Effector memory CD4-positive, alpha-beta T cell (primary cell): Measurements from ENCODE around the gene TSPEAR.
A peak's percentile ranks its signal among the peaks of the same experiment; 100 is the strongest.
"Not testable (repeated sequence)": the region's sequence is repeated elsewhere in the genome, so short reads cannot be mapped to it uniquely, and the experiment has no call there.

Experiments
- DNase-seq, 3 donors: peaks; one replicate each; pipeline ENCODE4 v3.0.0-alpha.2; 2020
- H3K27ac ChIP-seq: 2 replicates; pipeline ENCODE4 v1.7.0; 2013; ENCODE audit warnings: mild to moderate bottlenecking, low read length, moderate library complexity; ENCODE audit not compliant: insufficient read depth, poor library complexity, severe bottlenecking
- H3K27me3 ChIP-seq: replicated peaks from 2 replicates; pipeline ENCODE4 v1.7.0; 2013; ENCODE audit warnings: mild to moderate bottlenecking, low read length; ENCODE audit not compliant: insufficient read depth, control insufficient read depth, poor library complexity, severe bottlenecking
- H3K36me3 ChIP-seq: 2 replicates; pipeline ENCODE4 v1.7.0; 2013; ENCODE audit warnings: mild to moderate bottlenecking, low read length, moderate library complexity; ENCODE audit not compliant: control insufficient read depth, insufficient read depth
- H3K4me1 ChIP-seq: 2 replicates; pipeline ENCODE4 v1.7.0; 2013; ENCODE audit warnings: low read length, mild to moderate bottlenecking; ENCODE audit not compliant: control insufficient read depth, insufficient read depth, poor library complexity, severe bottlenecking
- H3K4me3 ChIP-seq: 2 replicates; pipeline ENCODE4 v1.7.0; 2013; ENCODE audit warnings: low read length, low read depth, mild to moderate bottlenecking; ENCODE audit not compliant: insufficient read depth, poor library complexity, severe bottlenecking
- H3K9me3 ChIP-seq: 2 replicates; pipeline ENCODE4 v1.7.0; 2013; ENCODE audit warnings: mild to moderate bottlenecking, low read length, moderate library complexity; ENCODE audit not compliant: control insufficient read depth

Gene TSPEAR

GRCh38 chr21:44666401-44667320, 44.7 kb downstream of the TSPEAR start, which contains the start of gene KRTAP12-2:
TSS of gene KRTAP12-2 (minus strand) at chr21:44666927. CDS start at chr21:44666886, 41 bp downstream.
- peaks cover 4% of the 10 kb centered on the region for H3K9me3 ChIP-seq
- H3K36me3 ChIP-seq, result no peaks in the 10 kb centered on the region
- DNase-seq, result no peak
- H3K27me3 ChIP-seq, result no peaks in the 10 kb centered on the region
- no peaks in the 10 kb centered on the region for H3K4me1 ChIP-seq
- no peak within 1 kb of the TSS for H3K27ac ChIP-seq
- no peak within 1 kb of the TSS for H3K4me3 ChIP-seq

- Histone ChIP-seq H3K27me3 (no peaks in the 10 kb centered on the region), H3K4me1 (peaks cover 1% of the 10 kb centered on the region), H3K27ac (no peak overlapping the region), H3K36me3 (no peaks in the 10 kb centered on the region), H3K4me3 (no peak overlapping the region), H3K9me3 (no peaks in the 10 kb centered on the region)
- no peak for DNase-seq
These were observed 46.7 kb downstream of the TSPEAR start for GRCh38 chr21:44664691-44665090.

GRCh38 chr21:44661567-44661966, 49.8 kb downstream of the TSPEAR start:
- H3K27me3 ChIP-seq, H3K27ac ChIP-seq, H3K9me3 ChIP-seq, H3K36me3 ChIP-seq, H3K4me3 ChIP-seq, DNase-seq: not testable (repeated sequence)
- H3K4me1 ChIP-seq, result peaks cover 29% of the 10 kb centered on the region

GRCh38 chr21:44658913-44659595, 52.3 kb downstream of the TSPEAR start:
- no peak overlapping the region for H3K4me3 ChIP-seq
- no peak for DNase-seq
- H3K27ac ChIP-seq, result peak overlapping the region; percentile 63
- no peaks in the 10 kb centered on the region for H3K27me3 ChIP-seq
- no peaks in the 10 kb centered on the region for H3K9me3 ChIP-seq
- no peaks in the 10 kb centered on the region for H3K36me3 ChIP-seq
- peaks cover 40% of the 10 kb centered on the region for H3K4me1 ChIP-seq

GRCh38 chr21:44658541-44658910, 52.8 kb downstream of the TSPEAR start:
- H3K4me1 ChIP-seq, result peaks cover 45% of the 10 kb centered on the region
- DNase-seq, result no peak
- no peaks in the 10 kb centered on the region for H3K27me3 ChIP-seq
- H3K27ac ChIP-seq, result peak overlapping the region; percentile 63
- no peak overlapping the region for H3K4me3 ChIP-seq
- no peaks in the 10 kb centered on the region for H3K9me3 ChIP-seq
- H3K36me3 ChIP-seq, result no peaks in the 10 kb centered on the region

- peak; percentile 41 to 62 (median 43) for DNase-seq
- Histone ChIP-seq H3K4me1 (peaks cover 46% of the 10 kb centered on the region), H3K27ac (peak within 1 kb of the TSS; percentile 63), H3K4me3 (no peak within 1 kb of the TSS), H3K36me3 (no peaks in the 10 kb centered on the region), H3K27me3 (no peaks in the 10 kb centered on the region), H3K9me3 (no peaks in the 10 kb centered on the region)
These were observed 53.5 kb downstream of the TSPEAR start, which contains the start of gene KRTAP12-3 for GRCh38 chr21:44657635-44658540. TSS of gene KRTAP12-3 (plus strand) at chr21:44657932. CDS start at chr21:44657980, 48 bp downstream.

GRCh38 chr21:44656868-44657267, 54.5 kb downstream of the TSPEAR start:
- H3K27ac ChIP-seq, result peak overlapping the region; percentile 63

GRCh38 chr21:44654576-44655175, 56.7 kb downstream of the TSPEAR start, which contains the start of gene KRTAP12-4:
TSS of gene KRTAP12-4 (minus strand) at chr21:44654659. CDS start at chr21:44654614, 45 bp downstream.
- H3K9me3 ChIP-seq, result no peaks in the 10 kb centered on the region
- peak within 1 kb of the TSS; percentile 31 for H3K27ac ChIP-seq
- H3K27me3 ChIP-seq, result no peaks in the 10 kb centered on the region
- DNase-seq, result no peak
- H3K4me1 ChIP-seq, result peaks cover 45% of the 10 kb centered on the region
- no peaks in the 10 kb centered on the region for H3K36me3 ChIP-seq
- H3K4me3 ChIP-seq, result no peak within 1 kb of the TSS

More at GRCh38 chr21:44656868-44657267, 54.5 kb downstream of the TSPEAR start:
- H3K4me1 ChIP-seq, result peaks cover 46% of the 10 kb centered on the region
- no peaks in the 10 kb centered on the region for H3K9me3 ChIP-seq
- H3K36me3 ChIP-seq, result no peaks in the 10 kb centered on the region
- DNase-seq, result no peak
- no peak overlapping the region for H3K4me3 ChIP-seq
- H3K27me3 ChIP-seq, result no peaks in the 10 kb centered on the region
